ENCODE measurements around the gene CLDN11. TPM values are rescaled to one million over a fixed set of nuclear protein-coding genes. Genes with fewer than 3 reads are reported as not detected.

CLDN11 gene
- polyA plus RNA-seq, 3 donors, result 0.11 TPM; not detected in 2

GRCh38 chr3:170421758-170422157 lies 3.1 kb downstream of the CLDN11 start:
- 95% methylated on average over 2 of the region's 2 CpGs for WGBS (ENCODE audit: insufficient coverage)
- Histone ChIP-seq H3K79me2 (ENCODE audit: insufficient read depth, low read length) (no peaks in the 10 kb centered on the region), H3K4me3 (replicated peaks in 1 of 3; ENCODE audit: low read depth in 2 of 3, low read length in 3 of 3) (no peak overlapping the region), H3K9ac (ENCODE audit: insufficient read depth, low read length, poor library complexity, severe bottlenecking) (no peak overlapping the region), H3K27me3 (ENCODE audit: control insufficient read depth in 2 of 2, insufficient read depth in 2 of 2, low read length in 2 of 2) (peaks cover 30 to 46% of the 10 kb centered on the region in 2 donors), H4K20me1 (ENCODE audit: insufficient read depth, low read length) (no peaks in the 10 kb centered on the region), H3K36me3 (replicated peaks in 1 of 2; ENCODE audit: control insufficient read depth in 1 of 2, insufficient read depth in 2 of 2, low read length in 2 of 2) (no peaks in the 10 kb centered on the region), H3K4me2 (replicated peaks; ENCODE audit: extremely low read depth, low read length, poor library complexity, severe bottlenecking) (no peak overlapping the region), H3K9me3 (replicated peaks in 1 of 2; ENCODE audit: control insufficient read depth in 1 of 2, insufficient read depth in 1 of 2, low read length in 2 of 2) (peaks cover 0 to 27% of the 10 kb centered on the region in 2 donors), H3K4me1 (ENCODE audit: control insufficient read depth in 1 of 2, insufficient read depth in 2 of 2, low read length in 2 of 2) (peaks cover 8 to 16% of the 10 kb centered on the region in 2 donors), H2AFZ (ENCODE audit: insufficient read depth, low read depth, low read length, poor library complexity, severe bottlenecking) (no peak overlapping the region), H3K27ac (ENCODE audit: low read depth in 1 of 2, low read length in 2 of 2) (no peak overlapping the region)
- peaks cover 0 to 11% (median 3%) of the 10 kb centered on the region in 7 donors for H3K9me3 Mint-ChIP-seq
- peaks cover 13% of the 10 kb centered on the region for H3K4me1 Mint-ChIP-seq
- peaks cover 39 to 54% (median 44%) of the 10 kb centered on the region in 3 donors for H3K27me3 Mint-ChIP-seq (ENCODE audit: low read depth in 3 of 3)
- no peak overlapping the region for H3K4me3 Mint-ChIP-seq
- TF ChIP-seq CTCF (IDR thresholded peaks at IDR 0.05), result no peak
- H3K36me3 Mint-ChIP-seq, result peaks cover 3 to 4% of the 10 kb centered on the region in 2 donors
- H3K27ac Mint-ChIP-seq, result no peak overlapping the region
- DNase-seq, result no peak
- intact Hi-C loops (cut with micrococcal nuclease), result no loop called here

GRCh38 chr3:170423001-170423615 lies 4.4 kb downstream of the CLDN11 start:
- Histone ChIP-seq H3K4me2 (replicated peaks; ENCODE audit: extremely low read depth, low read length, poor library complexity, severe bottlenecking) (no peak overlapping the region), H3K9me3 (replicated peaks in 1 of 2; ENCODE audit: control insufficient read depth in 1 of 2, insufficient read depth in 1 of 2, low read length in 2 of 2) (peaks cover 0 to 25% of the 10 kb centered on the region in 2 donors), H3K9ac (ENCODE audit: insufficient read depth, low read length, poor library complexity, severe bottlenecking) (no peak overlapping the region), H3K4me3 (replicated peaks in 1 of 3; ENCODE audit: low read depth in 2 of 3, low read length in 3 of 3) (no peak overlapping the region), H3K27me3 (ENCODE audit: control insufficient read depth in 2 of 2, insufficient read depth in 2 of 2, low read length in 2 of 2) (peaks cover 18 to 34% of the 10 kb centered on the region in 2 donors), H3K79me2 (ENCODE audit: insufficient read depth, low read length) (no peaks in the 10 kb centered on the region), H3K4me1 (ENCODE audit: control insufficient read depth in 1 of 2, insufficient read depth in 2 of 2, low read length in 2 of 2) (peaks cover 8 to 16% of the 10 kb centered on the region in 2 donors), H3K36me3 (replicated peaks in 1 of 2; ENCODE audit: control insufficient read depth in 1 of 2, insufficient read depth in 2 of 2, low read length in 2 of 2) (no peaks in the 10 kb centered on the region), H4K20me1 (ENCODE audit: insufficient read depth, low read length) (no peaks in the 10 kb centered on the region), H3K27ac (ENCODE audit: low read depth in 1 of 2, low read length in 2 of 2) (no peak overlapping the region), H2AFZ (ENCODE audit: insufficient read depth, low read depth, low read length, poor library complexity, severe bottlenecking) (no peak overlapping the region)
- TF ChIP-seq CTCF (IDR thresholded peaks at IDR 0.05), result no peak
- Mint-ChIP-seq H3K4me3 (no peak overlapping the region), H3K27ac (no peak overlapping the region), H3K36me3 (peaks cover 3 to 4% of the 10 kb centered on the region in 2 donors), H3K4me1 (peaks cover 13% of the 10 kb centered on the region), H3K9me3 (peaks cover 0 to 6% (median 3%) of the 10 kb centered on the region in 7 donors), H3K27me3 (ENCODE audit: low read depth in 3 of 3) (peaks cover 28 to 47% (median 36%) of the 10 kb centered on the region in 3 donors)
- 94% methylated on average over 8 of the region's 8 CpGs for WGBS (ENCODE audit: insufficient coverage)
- DNase-seq, result no peak
- intact Hi-C loops (cut with micrococcal nuclease), result no loop called here
